GM18909 (cell line): ENCODE data around the gene GUF1.
A peak's percentile ranks its signal among the peaks of the same experiment; 100 is the strongest.
"Not testable (repeated sequence)": the region's sequence is repeated elsewhere in the genome, so short reads cannot be mapped to it uniquely, and the experiment has no call there.

Source experiments
- ATAC-seq: cut with Tn5 transposase; IDR thresholded peaks from one replicate; pipeline ENCODE4 v1.9.1; 2021; ENCODE audit warnings: mild to moderate bottlenecking; ENCODE audit not compliant: unreplicated experiment, poor library complexity

The GUF1 gene

GRCh38 chr4:44701037-44701436 is 22.8 kb downstream of the GUF1 start:
- ATAC-seq = no peak

GRCh38 chr4:44704673-44705072 is 26.5 kb downstream of the GUF1 start:
- ATAC-seq = no peak

GRCh38 chr4:44713125-44713524 is 34.9 kb downstream of the GUF1 start:
- ATAC-seq = no peak

GRCh38 chr4:44716597-44716996 is 38.4 kb downstream of the GUF1 start:
- no peak for ATAC-seq

GRCh38 chr4:44720371-44720770 is 42.2 kb downstream of the GUF1 start:
- no peak for ATAC-seq

- no peak for ATAC-seq
Observed at GRCh38 chr4:44722001-44722400, 43.8 kb downstream of the GUF1 start.

GRCh38 chr4:44725166-44725565 is 46.9 kb downstream of the GUF1 start:
- ATAC-seq = no peak

- ATAC-seq = no peak
Observed at GRCh38 chr4:44725726-44726037, 47.5 kb downstream of the GUF1 start.

- ATAC-seq = peak; percentile 95
Observed at GRCh38 chr4:44726038-44726871, 48.0 kb downstream of the GUF1 start, which contains the start of gene GNPDA2. GNPDA2 (minus strand) TSS chr4:44726556; CDS start chr4:44722207, 4,349 bp downstream.

- no peak for ATAC-seq
Observed at GRCh38 chr4:44727471-44727870, 49.3 kb downstream of the GUF1 start.

GRCh38 chr4:44728694-44729093 is 50.5 kb downstream of the GUF1 start:
- ATAC-seq = not testable (repeated sequence)

GRCh38 chr4:44736900-44737299 is 58.7 kb downstream of the GUF1 start:
- no peak for ATAC-seq

GRCh38 chr4:44738615-44739014 is 60.4 kb downstream of the GUF1 start:
- no peak for ATAC-seq

GRCh38 chr4:44740201-44740600 is 62.0 kb downstream of the GUF1 start:
- no peak for ATAC-seq
